Stomach (tissue), 4 donors: ENCODE measurements around the gene RFC1.

Source experiments
- CTCF ChIP-seq, 7 experiments: fragments of 450-650 bp in 4 of 7; fragments of 200-600 bp in 3 of 7; sonication (generic) in 3 of 7; IDR thresholded peaks; one replicate each; pipeline ENCODE4 v1.5.1; 2016 to 2019; ENCODE audit warnings: antibody characterized with exemption in 7 of 7, control low read depth in 2 of 7, mild to moderate bottlenecking in 1 of 7
- POLR2AphosphoS5 ChIP-seq, 3 donors: sonication (generic); formaldehyde crosslinking; IDR thresholded peaks; one replicate each; pipeline ENCODE4 v1.6.1; 2016; ENCODE audit warnings: antibody characterized with exemption in 3 of 3

GRCh38 chr4:39291686-39292085 lies 74.5 kb downstream of the RFC1 start:
- no peak for TF ChIP-seq POLR2AphosphoS5 (IDR thresholded peaks at IDR 0.05)
- TF ChIP-seq CTCF (IDR thresholded peaks at IDR 0.05): no peak
